Uterine smooth muscle cell (primary cell): ENCODE data around the gene RPS18. TPM values are rescaled to one million over a fixed set of nuclear protein-coding genes. Genes with fewer than 3 reads are reported as not detected.

Source experiments
- total RNA-seq: library from RNA; depleted of rRNA; stranded (reverse); fragments of >200 nt; gene quantifications from 2 replicates; pipeline ENCODE4 v1.2.3, GENCODE V29; 2014

Gene RPS18
- 3,212 and 3,760 TPM in 2 replicates for total RNA-seq

DNA sequence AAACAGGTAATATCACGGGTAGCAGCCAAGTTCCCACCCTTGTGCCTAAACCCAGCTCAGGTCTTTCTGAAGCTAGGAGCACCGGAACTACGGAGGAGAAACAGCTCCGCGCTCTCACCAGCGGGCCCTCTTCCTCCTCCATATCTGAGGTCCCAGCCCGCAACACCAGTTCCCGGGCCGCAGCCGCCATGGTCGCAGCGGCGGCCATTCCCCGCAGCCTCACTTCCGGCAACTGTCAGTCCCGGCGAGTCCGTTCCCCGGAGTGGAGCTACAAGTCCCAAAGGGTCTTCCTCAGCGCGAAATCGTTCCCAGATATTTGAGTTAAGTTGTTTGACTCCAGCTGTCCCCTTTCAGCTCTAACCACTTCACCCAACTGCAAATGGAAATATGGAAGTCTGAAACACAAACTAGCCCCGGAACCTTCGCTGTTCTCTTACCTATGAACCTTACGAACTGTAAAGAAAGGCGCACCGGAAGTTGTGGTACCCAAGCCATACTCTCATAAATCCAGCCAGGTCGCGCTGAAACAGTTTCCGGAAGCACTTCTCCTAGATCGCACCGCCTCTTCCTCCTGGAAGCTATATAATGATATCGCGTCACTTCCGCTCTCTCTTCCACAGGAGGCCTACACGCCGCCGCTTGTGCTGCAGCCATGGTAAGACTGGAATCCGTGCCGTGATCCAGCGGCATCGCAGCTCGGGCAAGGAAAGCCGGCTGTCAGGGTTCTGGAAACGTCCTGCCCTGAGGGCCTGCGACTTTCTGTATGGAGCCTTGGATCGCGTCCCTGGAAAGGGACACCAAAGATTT, at the start of gene RPS18, which contains the start of gene VPS52:
Gene RPS18, plus strand, starts transcription at position 608 of the 807 bp plus-strand sequence. Its CDS starts 45 bp downstream, at position 653.
Gene VPS52, minus strand, starts transcription at position 409 of the 807 bp plus-strand sequence. Its CDS starts 201 bp downstream, at position 208.

GRCh38 chr6:33276864-33277662, 5.2 kb downstream of the RPS18 start, which contains the start of gene B3GALT4:
B3GALT4 (plus strand) TSS chr6:33277123; CDS start chr6:33277420, 297 bp downstream.

DNA sequence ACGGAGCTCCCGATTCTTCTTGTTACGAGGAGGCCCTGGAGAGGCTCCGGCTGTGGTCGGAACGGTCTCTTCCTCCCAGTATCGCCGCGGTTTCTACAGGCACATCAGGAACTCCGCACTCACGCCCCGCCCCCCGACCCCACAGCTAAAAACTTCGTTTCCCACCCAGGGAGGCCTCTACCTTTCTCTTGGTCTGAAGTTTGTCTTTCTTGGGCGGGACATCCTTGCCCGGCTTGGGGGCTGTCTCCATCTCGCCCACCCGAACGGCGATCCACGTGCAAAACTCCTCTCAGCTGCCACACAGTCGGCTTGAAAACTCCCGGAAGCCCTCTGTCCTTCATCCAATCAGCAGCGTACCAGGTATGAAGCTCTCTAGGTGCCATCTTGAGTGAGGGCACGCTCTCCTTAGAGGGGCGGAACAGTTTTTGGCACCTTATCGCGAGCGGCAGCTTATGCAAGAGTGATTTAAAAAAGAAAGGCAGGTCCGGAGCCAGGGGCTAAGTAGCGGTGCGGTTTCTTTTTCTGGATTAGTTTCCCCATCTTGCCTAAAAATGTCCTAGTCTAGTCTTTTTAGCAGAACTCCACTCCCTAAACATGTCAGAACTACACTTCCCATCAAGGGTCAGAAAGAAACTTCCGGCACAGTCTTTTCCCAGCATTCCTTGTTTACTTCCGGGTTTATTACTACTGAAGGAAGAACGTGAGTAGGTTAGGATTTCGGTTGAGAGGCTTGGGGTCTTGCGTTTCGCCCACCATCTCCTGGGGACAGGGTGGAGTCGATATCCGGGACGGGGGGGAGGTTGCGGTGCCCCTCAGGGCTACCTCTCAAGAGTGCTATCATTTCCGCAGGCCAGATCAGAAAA, 17.3 kb downstream of the RPS18 start, which contains the start of the genes PFDN6 and WDR46:
Gene PFDN6, plus strand, starts transcription at position 681 of the 863 bp plus-strand sequence. CDS start 256 bp downstream, outside the sequence.
Gene WDR46, minus strand, starts transcription at position 319 of the 863 bp plus-strand sequence. Its CDS starts 69 bp downstream, at position 250.

GRCh38 chr6:33298773-33299236, 26.9 kb downstream of the RPS18 start, which contains the start of gene RGL2:
RGL2 (minus strand) TSS chr6:33298942; CDS start chr6:33298610, 332 bp downstream.

GRCh38 chr6:33313709-33314514, 42.0 kb downstream of the RPS18 start, which contains the start of gene TAPBP:
TAPBP (minus strand) TSS chr6:33314078; CDS start chr6:33314041, 37 bp downstream.

GRCh38 chr6:33317669-33318425, 46.0 kb downstream of the RPS18 start, which contains the start of gene ZBTB22:
ZBTB22 (minus strand) TSS chr6:33317744; CDS start chr6:33316916, 828 bp downstream.

Other genes with a start within 250 kb of the RPS18 start
- gene HLA-DPA1, start 198.4 kb upstream of the RPS18 start, total RNA-seq = 0.55 and 4.0 TPM in 2 replicates
- 6.8 and 21.1 TPM in 2 replicates for gene HLA-DPB1, start 196.1 kb upstream of the RPS18 start, total RNA-seq
- 0.11 and 0.12 TPM in 2 replicates for gene COL11A2, start 79.6 kb upstream of the RPS18 start, total RNA-seq
- gene RXRB, start 71.4 kb upstream of the RPS18 start, total RNA-seq = 23.9 and 25.0 TPM in 2 replicates
- 129 and 159 TPM in 2 replicates for gene SLC39A7, start 71.2 kb upstream of the RPS18 start, total RNA-seq
- 2.7 and 8.9 TPM in 2 replicates for gene HSD17B8, start 67.4 kb upstream of the RPS18 start, total RNA-seq
- gene RING1, start 63.6 kb upstream of the RPS18 start, total RNA-seq = 26.7 and 34.0 TPM in 2 replicates
- 35.0 and 35.6 TPM in 2 replicates for gene VPS52, start 199 bp upstream of the RPS18 start, total RNA-seq
- gene B3GALT4, start 5.0 kb downstream of the RPS18 start, total RNA-seq = 4.4 and 5.3 TPM in 2 replicates
- gene WDR46, start 17.2 kb downstream of the RPS18 start, total RNA-seq = 79.9 and 102 TPM in 2 replicates
- 38.9 and 42.8 TPM in 2 replicates for gene PFDN6, start 17.5 kb downstream of the RPS18 start, total RNA-seq
- gene RGL2, start 26.9 kb downstream of the RPS18 start, total RNA-seq = 20.1 and 23.9 TPM in 2 replicates
- 33.0 and 49.9 TPM in 2 replicates for gene TAPBP, start 42.0 kb downstream of the RPS18 start, total RNA-seq
- 19.5 and 24.2 TPM in 2 replicates for gene ZBTB22, start 45.7 kb downstream of the RPS18 start, total RNA-seq
- 24.7 and 70.2 TPM in 2 replicates for gene DAXX, start 50.9 kb downstream of the RPS18 start, total RNA-seq
- gene KIFC1, start 119.7 kb downstream of the RPS18 start, total RNA-seq = 15.0 and 57.7 TPM in 2 replicates
- 23.0 and 29.7 TPM in 2 replicates for gene PHF1, start 138.9 kb downstream of the RPS18 start, total RNA-seq
- 109 and 129 TPM in 2 replicates for gene CUTA, start 146.0 kb downstream of the RPS18 start, total RNA-seq
- gene SYNGAP1, start 148.0 kb downstream of the RPS18 start, total RNA-seq = 4.6 and 6.0 TPM in 2 replicates
- gene ZBTB9, start 182.5 kb downstream of the RPS18 start, total RNA-seq = 5.0 and 5.7 TPM in 2 replicates